GM12892 (cell line): Measurements from ENCODE around the gene SH2D3A.

Experiments
- POLR2A ChIP-seq: IDR thresholded peaks from 2 replicates; pipeline ENCODE4 v1.6.1; 2011; ENCODE audit warnings: low read depth, low read length, control low read depth
- POLR2AphosphoS5 ChIP-seq: IDR thresholded peaks from 2 replicates; pipeline ENCODE4 v1.6.1; 2011; ENCODE audit warnings: low read depth, low read length, control low read depth
- TAF1 ChIP-seq: IDR thresholded peaks from 2 replicates; pipeline ENCODE4 v1.6.1; 2011; ENCODE audit warnings: low read depth, mild to moderate bottlenecking, control low read depth, low read length, borderline replicate concordance

GRCh38 chr19:6802336-6803035 lies 35.3 kb upstream of the SH2D3A start:
- peak; percentile 48; the same call in 1 of the 2 replicates for TF ChIP-seq POLR2AphosphoS5
- TF ChIP-seq POLR2A, result peak; percentile 67
- TF ChIP-seq TAF1, result 0 out of 2 replicates have a peak, but pooled peaks have one; percentile 31
